ENCODE data around the gene C1QTNF7. TPM values are rescaled to one million over a fixed set of nuclear protein-coding genes. Genes with fewer than 3 reads are reported as not detected.

The C1QTNF7 gene
- polyA plus RNA-seq, 1 of the 3 experiments (the other 2 are of a cell fraction): not detected

- no peak for TF ChIP-seq EP300 (IDR thresholded peaks at IDR 0.05; ENCODE audit: borderline replicate concordance in 1 of 2, low read depth in 1 of 2, low read length in 1 of 2)
These were observed 38.8 kb downstream of the C1QTNF7 start (continued) for GRCh38 chr4:15466596-15466995.

DNA sequence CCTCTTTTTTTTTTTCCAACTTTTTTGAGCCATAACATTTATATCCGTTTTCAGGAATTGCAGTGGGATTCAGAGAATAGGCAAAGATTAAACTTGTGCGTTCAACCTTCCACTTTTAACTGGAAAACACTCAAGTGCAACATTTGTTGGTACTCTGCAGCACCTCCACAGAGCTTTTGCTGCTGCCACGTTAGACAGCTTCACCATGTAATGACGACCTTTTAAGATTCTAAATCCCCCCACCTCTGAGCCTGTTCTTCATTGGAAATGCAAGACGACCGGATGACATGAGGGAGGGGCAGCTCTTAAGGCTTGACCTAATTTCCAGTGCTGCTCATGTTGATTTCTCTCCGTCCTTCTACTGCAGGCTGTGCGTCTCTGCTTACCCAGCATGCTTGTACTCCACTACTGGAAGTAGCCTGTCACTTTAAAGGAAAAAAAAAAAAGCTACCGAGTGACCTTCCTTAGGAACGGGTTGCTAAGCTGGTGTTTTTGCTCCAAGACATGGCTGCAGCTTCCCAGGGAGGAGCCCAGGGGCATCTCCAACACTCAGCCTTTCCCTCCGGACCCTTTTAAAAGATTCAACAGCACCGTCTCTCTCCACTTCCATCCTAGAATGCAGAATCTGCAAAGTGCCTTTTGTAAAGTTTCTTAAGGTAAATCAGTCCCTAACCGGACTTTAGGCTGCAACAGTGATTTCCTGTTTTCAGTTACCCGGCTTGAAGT, 41.7 kb downstream of the C1QTNF7 start, which contains the start of gene CC2D2A:
Gene CC2D2A, plus strand, starts transcription at position 481 of the 726 bp plus-strand sequence. CDS start 6,051 bp downstream, outside the sequence.
- no peaks in the 10 kb centered on the region for H3K36me3 ChIP-seq (replicated peaks in 1 of 2; ENCODE audit: control insufficient read depth in 1 of 2, insufficient read depth in 2 of 2, low read length in 1 of 2)
- ChIA-PET POLR2A (interaction anchor here (0.7 to 2.6 kb wide), 3 partner anchors 10 to 176 kb away, joined by 3 to 23 read pairs (median 4); no protein-coding TSS in a partner anchor), CTCF (interaction anchor here (1.2 to 5.4 kb wide), 7 partner anchors 8 to 336 kb away, joined by 3 to 61 read pairs (median 7); no protein-coding TSS in a partner anchor)
- peak within 1 kb of the TSS; percentile 97 for H2AFZ ChIP-seq (ENCODE audit: low read depth)
- H3K27me3 ChIP-seq (ENCODE audit: insufficient read depth): no peaks in the 10 kb centered on the region
- H3K9ac ChIP-seq: peak within 1 kb of the TSS; percentile 76
- H3K4me3 ChIP-seq (ENCODE audit: low read depth in 2 of 2, low read length in 1 of 2): peak within 1 kb of the TSS; percentile 61 to 82
- H3K27ac ChIP-seq (ENCODE audit: low read depth in 2 of 2, low read length in 1 of 2): peak within 1 kb of the TSS; percentile 63 to 76
- TF ChIP-seq TAF1 (IDR thresholded peaks at IDR 0.05; ENCODE audit: borderline replicate concordance, low read depth, low read length) (peak; percentile 48; the same call in 1 of the 2 replicates), GABPA (IDR thresholded peaks at IDR 0.05; ENCODE audit: low read depth) (peak; percentile 33; the same call in 1 of the 2 replicates), SIN3A (IDR thresholded peaks at IDR 0.05; ENCODE audit: borderline replicate concordance, low read depth, low read length) (peak; percentile 66; the same call in 1 of the 2 replicates), POLR2AphosphoS5 (IDR thresholded peaks at IDR 0.05; ENCODE audit: low read depth, low read length) (peak; percentile 69), MAX (IDR thresholded peaks at IDR 0.05; ENCODE audit: low read depth) (peak; percentile 72), RCOR1 (IDR thresholded peaks at IDR 0.05; ENCODE audit: low read length) (no peak), ELF1 (IDR thresholded peaks at IDR 0.05) (peak; percentile 39; the same call in 1 of the 2 replicates), YY1 (IDR thresholded peaks at IDR 0.05; ENCODE audit: low read depth) (peak; percentile 75), TCF12 (IDR thresholded peaks at IDR 0.05) (no peak), MXI1 (IDR thresholded peaks at IDR 0.05; ENCODE audit: low read depth, low read length) (peak; percentile 77)
- WGBS (ENCODE audit: low lambda C conversion rate): 10% methylated on average over 14 of the region's 14 CpGs
- H3K79me2 ChIP-seq (ENCODE audit: insufficient read depth): no peaks in the 10 kb centered on the region
- peaks cover 0 to 4% of the 10 kb centered on the region in 2 experiments; a peak in 1 of 4 replicates for H3K4me1 ChIP-seq (ENCODE audit: control insufficient read depth in 1 of 2, insufficient read depth in 2 of 2, low read depth in 1 of 2, low read length in 1 of 2)
- H3K4me2 ChIP-seq: peak within 1 kb of the TSS; percentile 86
- peak; percentile 42 for DNase-seq
- H3K9me2 ChIP-seq: no peaks in the 10 kb centered on the region
- H3K9me3 ChIP-seq: no peaks in the 10 kb centered on the region
- H4K20me1 ChIP-seq (ENCODE audit: insufficient read depth): no peaks in the 10 kb centered on the region
- H3F3A ChIP-seq (replicated peaks; ENCODE audit: insufficient read depth): no peaks in the 10 kb centered on the region

DNA sequence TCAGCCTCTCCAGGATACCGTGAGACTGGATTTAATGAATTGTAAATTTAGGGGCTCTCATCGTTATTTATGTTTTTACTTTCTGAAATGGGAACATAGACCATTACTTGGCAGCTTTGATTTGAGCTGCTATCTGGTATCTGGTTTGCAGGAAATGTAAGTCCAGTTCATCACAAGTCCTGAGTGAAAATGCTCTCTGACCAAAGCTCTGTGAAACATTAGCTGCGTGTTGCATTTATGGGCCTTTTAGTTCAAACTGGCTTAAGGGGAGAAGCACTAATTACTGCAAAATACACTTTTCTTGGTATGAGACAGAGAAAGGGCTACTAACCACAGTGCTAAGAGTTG, 42.3 kb downstream of the C1QTNF7 start:
- Histone ChIP-seq H3K79me2 (ENCODE audit: insufficient read depth) (no peaks in the 10 kb centered on the region), H3K9me2 (no peaks in the 10 kb centered on the region), H3K27me3 (ENCODE audit: insufficient read depth) (no peaks in the 10 kb centered on the region), H3K9ac (peak overlapping the region; percentile 76), H3K36me3 (replicated peaks in 1 of 2; ENCODE audit: control insufficient read depth in 1 of 2, insufficient read depth in 2 of 2, low read length in 1 of 2) (no peaks in the 10 kb centered on the region), H3K4me1 (ENCODE audit: control insufficient read depth in 1 of 2, insufficient read depth in 2 of 2, low read depth in 1 of 2, low read length in 1 of 2) (peaks cover 0 to 4% of the 10 kb centered on the region in 2 experiments; a peak in 1 of 4 replicates), H3K9me3 (no peaks in the 10 kb centered on the region), H3K27ac (ENCODE audit: low read depth in 2 of 2, low read length in 1 of 2) (peak overlapping the region; percentile 63 to 76), H4K20me1 (ENCODE audit: insufficient read depth) (no peaks in the 10 kb centered on the region), H3F3A (replicated peaks; ENCODE audit: insufficient read depth) (no peaks in the 10 kb centered on the region), H3K4me3 (ENCODE audit: low read depth in 2 of 2, low read length in 1 of 2) (peak overlapping the region; percentile 61 to 82), H3K4me2 (peak overlapping the region; percentile 86), H2AFZ (ENCODE audit: low read depth) (peak overlapping the region; percentile 97)
- DNase-seq: no peak
- ChIA-PET POLR2A (interaction anchor here (1.1 to 2.6 kb wide), 2 partner anchors 9 to 176 kb away, joined by 3 to 23 read pairs; no protein-coding TSS in a partner anchor), CTCF (interaction anchor here (0.7 to 5.4 kb wide), 7 partner anchors 8 to 486 kb away, joined by 3 to 61 read pairs (median 7); no protein-coding TSS in a partner anchor)
- WGBS (ENCODE audit: low lambda C conversion rate): 4% methylated on average over 3 of the region's 3 CpGs
- TF ChIP-seq CHD2 (IDR thresholded peaks at IDR 0.05; ENCODE audit: low read length, partially characterized antibody) (peak; percentile 2), GATA2 (CRISPR knock-in tag; IDR thresholded peaks at IDR 0.05) (no peak)

Measured in SK-N-SH (cell line).